ENCODE measurements around the gene MCF2L2. TPM values are rescaled to one million over a fixed set of nuclear protein-coding genes. Genes with fewer than 3 reads are reported as not detected.
"Not testable (repeated sequence)": the region's sequence is repeated elsewhere in the genome, so short reads cannot be mapped to it uniquely, and the experiment has no call there.

Gene MCF2L2
- total RNA-seq, 2 donors from 2014 or later: 3.0 to 3.3 TPM

- peaks cover 6% of the 10 kb centered on the region for H3K9me3 Mint-ChIP-seq
- H3K4me1 Mint-ChIP-seq (ENCODE audit: low read depth in 2 of 2): no peaks in the 10 kb centered on the region
- ATAC-seq (no peak), DNase-seq (ENCODE audit: low spot score) (no peak)
- H3K4me3 Mint-ChIP-seq: no peak overlapping the region
- H3K27me3 Mint-ChIP-seq: peaks cover 14 to 21% of the 10 kb centered on the region in 2 donors
- H3K36me3 Mint-ChIP-seq: peaks cover 9% of the 10 kb centered on the region
- H3K27ac Mint-ChIP-seq: no peak overlapping the region
Measured at GRCh38 chr3:183239046-183239445, 189.4 kb downstream of the MCF2L2 start.

- Mint-ChIP-seq H3K36me3 (no peaks in the 10 kb centered on the region), H3K27me3 (peaks cover 0 to 8% of the 10 kb centered on the region in 2 donors), H3K9me3 (no peaks in the 10 kb centered on the region), H3K4me3 (no peak overlapping the region), H3K4me1 (ENCODE audit: low read depth in 2 of 2) (no peaks in the 10 kb centered on the region), H3K27ac (no peak overlapping the region)
- DNase-seq (ENCODE audit: low spot score) (no peak), ATAC-seq (no peak)
Measured at GRCh38 chr3:183233966-183234365, 194.5 kb downstream of the MCF2L2 start.

GRCh38 chr3:183230826-183231225 lies 197.6 kb downstream of the MCF2L2 start:
- no peaks in the 10 kb centered on the region for H3K4me1 Mint-ChIP-seq (ENCODE audit: low read depth in 2 of 2)
- no peak for DNase-seq (ENCODE audit: low spot score)
- H3K27ac Mint-ChIP-seq: no peak overlapping the region
- no peaks in the 10 kb centered on the region for H3K9me3 Mint-ChIP-seq
- no peak for ATAC-seq
- H3K27me3 Mint-ChIP-seq: peaks cover 4 to 8% of the 10 kb centered on the region in 2 donors
- no peaks in the 10 kb centered on the region for H3K36me3 Mint-ChIP-seq
- no peak overlapping the region for H3K4me3 Mint-ChIP-seq

GRCh38 chr3:183230251-183230650 lies 198.2 kb downstream of the MCF2L2 start:
- not testable (repeated sequence) for H3K4me1 Mint-ChIP-seq (ENCODE audit: low read depth in 2 of 2); H3K4me3 Mint-ChIP-seq; H3K27me3 Mint-ChIP-seq; ATAC-seq; H3K9me3 Mint-ChIP-seq; H3K27ac Mint-ChIP-seq; DNase-seq (ENCODE audit: low spot score); H3K36me3 Mint-ChIP-seq

- peaks cover 4 to 8% of the 10 kb centered on the region in 2 donors for H3K27me3 Mint-ChIP-seq
- no peak for DNase-seq (ENCODE audit: low spot score)
- no peak overlapping the region for H3K27ac Mint-ChIP-seq
- no peaks in the 10 kb centered on the region for H3K36me3 Mint-ChIP-seq
- H3K4me1 Mint-ChIP-seq (ENCODE audit: low read depth in 2 of 2): peaks cover 6 to 9% of the 10 kb centered on the region in 2 donors
- no peaks in the 10 kb centered on the region for H3K9me3 Mint-ChIP-seq
- ATAC-seq: no peak
- H3K4me3 Mint-ChIP-seq: no peak overlapping the region
Measured at GRCh38 chr3:183229178-183229577, 199.2 kb downstream of the MCF2L2 start.

GRCh38 chr3:183227586-183227985 lies 200.8 kb downstream of the MCF2L2 start:
- ATAC-seq: no peak
- no peak overlapping the region for H3K4me3 Mint-ChIP-seq
- peaks cover 4 to 8% of the 10 kb centered on the region in 2 donors for H3K27me3 Mint-ChIP-seq
- H3K36me3 Mint-ChIP-seq: no peaks in the 10 kb centered on the region
- H3K9me3 Mint-ChIP-seq: no peaks in the 10 kb centered on the region
- no peak overlapping the region for H3K27ac Mint-ChIP-seq
- DNase-seq (ENCODE audit: low spot score): no peak
- peaks cover 9 to 11% of the 10 kb centered on the region in 2 donors for H3K4me1 Mint-ChIP-seq (ENCODE audit: low read depth in 2 of 2)

GRCh38 chr3:183226333-183226890 lies 202.0 kb downstream of the MCF2L2 start:
- Mint-ChIP-seq H3K27ac (no peak overlapping the region), H3K4me1 (ENCODE audit: low read depth in 2 of 2) (peaks cover 9 to 11% of the 10 kb centered on the region in 2 donors), H3K27me3 (peaks cover 4 to 8% of the 10 kb centered on the region in 2 donors), H3K9me3 (no peaks in the 10 kb centered on the region), H3K36me3 (no peaks in the 10 kb centered on the region), H3K4me3 (no peak overlapping the region)
- DNase-seq (ENCODE audit: low spot score) (no peak), ATAC-seq (no peak)

- H3K36me3 Mint-ChIP-seq: no peaks in the 10 kb centered on the region
- no peak overlapping the region for H3K27ac Mint-ChIP-seq
- ATAC-seq (peak; percentile 70 to 76), DNase-seq (ENCODE audit: low spot score) (no peak)
- peaks cover 3 to 4% of the 10 kb centered on the region in 2 donors for H3K27me3 Mint-ChIP-seq
- peaks cover 9 to 11% of the 10 kb centered on the region in 2 donors for H3K4me1 Mint-ChIP-seq (ENCODE audit: low read depth in 2 of 2)
- no peaks in the 10 kb centered on the region for H3K9me3 Mint-ChIP-seq
- H3K4me3 Mint-ChIP-seq: peak overlapping the region; percentile 49
Measured at GRCh38 chr3:183224180-183224970, 204.0 kb downstream of the MCF2L2 start.

- Mint-ChIP-seq H3K36me3 (no peaks in the 10 kb centered on the region), H3K4me1 (ENCODE audit: low read depth in 2 of 2) (peaks cover 9 to 16% of the 10 kb centered on the region in 2 donors), H3K27me3 (peaks cover 7 to 8% of the 10 kb centered on the region in 2 donors), H3K9me3 (no peaks in the 10 kb centered on the region), H3K27ac (no peak overlapping the region), H3K4me3 (no peak overlapping the region)
- no peak for DNase-seq (ENCODE audit: low spot score)
- ATAC-seq: no peak
Measured at GRCh38 chr3:183222631-183223235, 205.7 kb downstream of the MCF2L2 start.

GRCh38 chr3:183220828-183221227 lies 207.6 kb downstream of the MCF2L2 start:
- Mint-ChIP-seq H3K9me3 (no peaks in the 10 kb centered on the region), H3K27ac (no peak overlapping the region), H3K4me3 (no peak overlapping the region), H3K36me3 (no peaks in the 10 kb centered on the region), H3K4me1 (ENCODE audit: low read depth in 2 of 2) (peaks cover 9 to 16% of the 10 kb centered on the region in 2 donors), H3K27me3 (peaks cover 6 to 7% of the 10 kb centered on the region in 2 donors)
- DNase-seq (ENCODE audit: low spot score) (no peak), ATAC-seq (no peak)

GRCh38 chr3:183218826-183219225 lies 209.6 kb downstream of the MCF2L2 start:
- peaks cover 6 to 7% of the 10 kb centered on the region in 2 donors for H3K27me3 Mint-ChIP-seq
- H3K36me3 Mint-ChIP-seq: no peaks in the 10 kb centered on the region
- peaks cover 0 to 5% of the 10 kb centered on the region in 2 donors for H3K4me1 Mint-ChIP-seq (ENCODE audit: low read depth in 2 of 2)
- no peak overlapping the region for H3K27ac Mint-ChIP-seq
- H3K4me3 Mint-ChIP-seq: no peak overlapping the region
- ATAC-seq: no peak
- DNase-seq (ENCODE audit: low spot score): no peak
- H3K9me3 Mint-ChIP-seq: no peaks in the 10 kb centered on the region

GRCh38 chr3:183217548-183218332 lies 210.7 kb downstream of the MCF2L2 start:
- Mint-ChIP-seq H3K27ac (no peak overlapping the region), H3K36me3 (no peaks in the 10 kb centered on the region), H3K27me3 (peaks cover 6 to 7% of the 10 kb centered on the region in 2 donors), H3K4me1 (ENCODE audit: low read depth in 2 of 2) (peaks cover 0 to 5% of the 10 kb centered on the region in 2 donors), H3K9me3 (no peaks in the 10 kb centered on the region), H3K4me3 (no peak overlapping the region)
- ATAC-seq (no peak), DNase-seq (ENCODE audit: low spot score) (no peak)

GRCh38 chr3:183215591-183216202 lies 212.7 kb downstream of the MCF2L2 start:
- DNase-seq (ENCODE audit: low spot score): no peak
- H3K4me1 Mint-ChIP-seq (ENCODE audit: low read depth in 2 of 2): peaks cover 5 to 7% of the 10 kb centered on the region in 2 donors
- H3K4me3 Mint-ChIP-seq: no peak overlapping the region
- ATAC-seq: no peak
- no peak overlapping the region for H3K27ac Mint-ChIP-seq
- H3K36me3 Mint-ChIP-seq: no peaks in the 10 kb centered on the region
- H3K9me3 Mint-ChIP-seq: no peaks in the 10 kb centered on the region
- H3K27me3 Mint-ChIP-seq: peaks cover 9 to 15% of the 10 kb centered on the region in 2 donors
